Choroid plexus epithelial cell (primary cell): ENCODE data around the gene HMOX1.

Experiments
- DNase-seq: peaks from one replicate; pipeline ENCODE4 v3.0.0-alpha.2; 2010; ENCODE audit warnings: low read depth
- H3K4me3 ChIP-seq: 2 replicates; pipeline ENCODE4 v1.5.1; 2011; ENCODE audit warnings: low read depth, mild to moderate bottlenecking, control low read depth, low read length, moderate library complexity
- TF ChIP-seq, protein P1 (sequence below): conservative IDR thresholded peaks from 2 replicates; pipeline ENCODE4 v1.5.1; 2011; ENCODE audit warnings: low read depth, mild to moderate bottlenecking, control low read depth, inconsistent platforms, low read length, moderate library complexity

Gene HMOX1

DNA sequence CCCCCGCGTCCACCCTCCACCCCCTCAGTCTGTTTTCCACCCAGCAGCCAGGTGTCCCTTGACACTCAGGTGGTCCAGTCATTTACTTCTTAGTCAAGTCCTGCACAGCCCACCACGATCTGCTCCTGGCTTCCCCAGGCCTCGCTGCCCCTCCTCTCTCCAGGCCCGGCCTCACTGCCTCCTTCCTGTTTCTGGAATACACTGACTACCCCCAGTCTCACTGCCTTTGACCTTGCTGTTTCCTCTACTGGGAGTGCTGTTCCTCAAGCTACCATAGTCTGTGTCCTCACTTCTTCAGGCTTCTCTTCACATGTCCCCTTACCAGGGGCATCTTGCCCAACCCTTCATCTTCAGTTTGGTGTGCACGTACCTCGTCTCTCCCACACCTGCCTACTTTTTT lies 26.5 kb downstream of the HMOX1 start:
- TF ChIP-seq, protein P1, sequence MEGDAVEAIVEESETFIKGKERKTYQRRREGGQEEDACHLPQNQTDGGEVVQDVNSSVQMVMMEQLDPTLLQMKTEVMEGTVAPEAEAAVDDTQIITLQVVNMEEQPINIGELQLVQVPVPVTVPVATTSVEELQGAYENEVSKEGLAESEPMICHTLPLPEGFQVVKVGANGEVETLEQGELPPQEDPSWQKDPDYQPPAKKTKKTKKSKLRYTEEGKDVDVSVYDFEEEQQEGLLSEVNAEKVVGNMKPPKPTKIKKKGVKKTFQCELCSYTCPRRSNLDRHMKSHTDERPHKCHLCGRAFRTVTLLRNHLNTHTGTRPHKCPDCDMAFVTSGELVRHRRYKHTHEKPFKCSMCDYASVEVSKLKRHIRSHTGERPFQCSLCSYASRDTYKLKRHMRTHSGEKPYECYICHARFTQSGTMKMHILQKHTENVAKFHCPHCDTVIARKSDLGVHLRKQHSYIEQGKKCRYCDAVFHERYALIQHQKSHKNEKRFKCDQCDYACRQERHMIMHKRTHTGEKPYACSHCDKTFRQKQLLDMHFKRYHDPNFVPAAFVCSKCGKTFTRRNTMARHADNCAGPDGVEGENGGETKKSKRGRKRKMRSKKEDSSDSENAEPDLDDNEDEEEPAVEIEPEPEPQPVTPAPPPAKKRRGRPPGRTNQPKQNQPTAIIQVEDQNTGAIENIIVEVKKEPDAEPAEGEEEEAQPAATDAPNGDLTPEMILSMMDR, result no peak
- no peak for DNase-seq
- H3K4me3 ChIP-seq, result no peak overlapping the region

DNA sequence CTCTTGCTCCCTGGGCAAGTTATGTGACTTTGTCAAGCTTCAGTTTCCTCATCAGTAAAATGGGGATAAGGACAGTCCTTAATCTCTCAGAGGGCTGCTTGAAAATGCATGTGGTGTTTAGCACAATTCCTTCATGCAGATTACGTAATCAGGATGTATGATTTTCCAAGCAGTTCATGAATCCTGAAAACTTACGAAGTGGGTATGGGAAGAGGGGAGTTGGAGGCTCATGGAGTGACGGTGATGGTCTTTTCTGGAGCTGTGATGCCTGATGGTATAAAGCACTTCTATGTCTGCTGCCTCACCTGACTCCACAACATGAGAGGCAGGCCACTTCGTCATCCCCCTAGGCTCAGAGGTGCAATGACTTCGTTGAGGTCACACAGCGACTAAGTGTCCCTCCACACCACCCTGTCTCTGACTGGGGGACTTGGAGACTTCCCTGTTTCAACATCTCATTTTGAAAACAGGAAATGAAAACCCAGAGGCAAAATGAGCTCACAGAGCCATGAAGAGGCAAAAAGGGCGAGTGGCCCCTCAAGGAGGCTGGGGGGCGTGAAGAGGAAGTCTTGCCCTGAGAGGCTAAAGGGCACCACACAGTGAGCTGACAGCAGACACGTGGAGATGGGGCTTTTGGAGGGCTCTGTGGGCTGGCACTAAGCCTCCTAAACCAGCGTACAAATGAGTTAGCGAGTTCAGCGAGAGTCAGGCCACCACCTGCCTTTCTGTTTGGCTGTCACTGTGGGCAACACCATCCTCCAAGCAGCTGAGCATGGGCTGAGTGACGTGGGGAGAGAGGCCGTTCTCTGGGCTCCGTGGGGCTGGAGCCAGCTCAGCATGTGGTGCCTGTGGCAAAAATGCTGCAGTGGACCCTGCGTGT lies 29.1 kb downstream of the HMOX1 start:
- TF ChIP-seq, protein P1, result no peak
- no peak overlapping the region for H3K4me3 ChIP-seq
- DNase-seq, result no peak

DNA sequence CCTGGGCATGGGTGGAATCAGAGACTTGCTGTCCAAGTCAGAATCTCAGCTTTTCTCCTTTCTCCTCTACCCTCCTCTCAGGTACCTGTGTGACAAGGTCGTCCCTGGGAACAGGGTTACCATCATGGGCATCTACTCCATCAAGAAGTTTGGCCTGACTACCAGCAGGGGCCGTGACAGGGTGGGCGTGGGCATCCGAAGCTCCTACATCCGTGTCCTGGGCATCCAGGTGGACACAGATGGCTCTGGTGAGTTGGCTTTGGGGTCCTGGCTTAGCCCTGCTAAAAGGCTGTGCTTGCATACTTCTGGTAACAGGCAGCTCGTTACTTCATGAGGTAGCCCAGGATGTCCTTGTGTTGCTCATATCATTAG lies 29.8 kb downstream of the HMOX1 start:
- TF ChIP-seq, protein P1, result no peak
- DNase-seq, result no peak
- no peak overlapping the region for H3K4me3 ChIP-seq

DNA sequence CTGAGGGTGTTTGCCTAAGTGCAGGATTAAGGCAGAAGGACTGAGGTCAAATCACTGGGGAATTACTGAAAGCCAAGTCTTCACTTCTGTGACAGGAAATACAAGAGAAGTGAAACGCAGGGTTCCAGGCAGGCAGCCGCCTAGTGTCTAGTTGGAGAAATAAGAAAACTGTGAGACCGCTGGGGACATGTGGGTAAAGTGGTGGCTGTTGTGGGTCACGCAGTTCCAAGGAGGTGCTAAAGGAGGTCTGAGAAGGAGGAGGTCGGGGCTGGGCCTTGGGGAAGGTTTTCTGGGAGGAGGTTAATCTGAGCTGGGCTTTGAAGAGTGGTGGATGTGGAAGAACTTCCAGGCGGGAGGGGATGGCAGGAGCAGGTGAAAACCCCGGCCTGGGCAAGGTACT lies 30.2 kb downstream of the HMOX1 start:
- H3K4me3 ChIP-seq, result no peak overlapping the region
- TF ChIP-seq, protein P1, result peak; percentile 39
- no peak for DNase-seq

DNA sequence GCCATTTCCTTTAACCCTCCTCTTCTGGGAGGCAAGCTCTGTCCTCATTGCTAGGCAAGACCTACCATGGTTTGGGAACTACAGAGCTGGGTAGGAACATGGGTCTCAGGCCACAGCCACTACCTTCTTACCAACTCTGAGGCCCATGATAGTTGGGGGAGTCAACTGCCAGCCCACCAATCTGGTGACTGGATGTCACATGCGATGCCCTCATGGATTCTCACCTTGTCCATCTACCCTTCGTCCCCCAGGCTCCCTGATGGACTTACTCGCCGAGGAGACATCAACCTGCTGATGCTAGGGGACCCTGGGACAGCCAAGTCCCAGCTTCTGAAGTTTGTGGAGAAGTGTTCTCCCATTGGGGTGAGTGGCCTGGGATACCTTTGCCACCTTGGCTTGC lies 32.7 kb downstream of the HMOX1 start:
- DNase-seq, result no peak
- no peak overlapping the region for H3K4me3 ChIP-seq
- TF ChIP-seq, protein P1, result no peak

DNA sequence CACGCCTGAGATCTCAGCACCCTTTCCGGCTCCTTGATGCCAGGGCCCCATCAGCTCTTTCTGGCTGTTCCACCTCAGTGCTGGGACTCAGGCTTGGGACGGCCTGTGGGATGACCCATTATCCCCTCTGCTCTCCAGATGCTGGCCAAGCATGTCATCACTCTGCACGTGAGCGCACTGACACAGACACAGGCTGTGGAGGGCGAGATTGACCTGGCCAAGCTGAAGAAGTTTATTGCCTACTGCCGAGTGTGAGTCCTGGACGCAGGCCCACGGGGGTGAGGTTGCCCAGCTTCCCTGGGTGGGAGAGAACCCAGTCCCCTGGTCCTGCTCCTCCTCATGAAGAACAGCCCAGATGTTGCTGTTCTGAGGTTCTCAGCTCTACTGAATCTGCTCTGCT lies 36.7 kb downstream of the HMOX1 start:
- DNase-seq, result no peak
- no peak overlapping the region for H3K4me3 ChIP-seq
- TF ChIP-seq, protein P1, result no peak

DNA sequence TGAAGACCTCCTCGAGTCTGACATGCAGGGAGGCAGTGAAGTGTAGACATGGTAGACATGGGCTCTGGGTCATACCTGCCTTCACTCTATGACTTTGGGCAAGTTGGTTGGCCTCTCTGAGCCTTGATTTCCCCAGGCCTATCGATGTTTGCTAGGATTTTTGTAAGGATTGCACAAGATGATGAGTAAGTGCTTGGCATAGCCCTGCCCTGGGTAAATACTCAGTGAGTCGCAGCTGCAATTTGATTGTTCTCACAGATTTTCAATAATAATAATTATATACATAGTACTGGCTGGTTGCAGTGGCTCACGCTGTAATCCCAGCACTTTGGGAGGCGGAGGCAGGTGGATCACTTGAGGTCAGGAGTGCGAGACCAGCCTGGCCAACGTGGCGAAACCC lies 37.2 kb downstream of the HMOX1 start:
- no peak overlapping the region for H3K4me3 ChIP-seq
- no peak for DNase-seq
- TF ChIP-seq, protein P1, result no peak
